ENCODE data around the gene PTP4A1.
A peak's percentile ranks its signal among the peaks of the same experiment; 100 is the strongest.

The PTP4A1 gene

GRCh38 chr6:63573076-63573898 lies 1.0 kb downstream of the PTP4A1 start:
- Histone ChIP-seq H4K91ac (ENCODE audit: low read depth, low read length, poor library complexity) (no peak overlapping the region), H3K36me3 (replicated peaks in 1 of 2; ENCODE audit: control insufficient read depth in 2 of 2, insufficient read depth in 2 of 2, low read length in 2 of 2) (peaks cover 3 to 45% of the 10 kb centered on the region in 2 donors), H3K9me3 (replicated peaks in 1 of 2; ENCODE audit: control insufficient read depth in 2 of 2, insufficient read depth in 1 of 2, low read depth in 1 of 2, low read length in 2 of 2) (no peaks in the 10 kb centered on the region), H2BK15ac (ENCODE audit: low read length) (peak overlapping the region; percentile 97), H2BK12ac (ENCODE audit: low read length) (peak overlapping the region; percentile 22), H2BK120ac (ENCODE audit: low read depth, low read length) (peak overlapping the region; percentile 98), H2BK5ac (ENCODE audit: low read length) (peak overlapping the region; percentile 96), H3K9ac (ENCODE audit: low read depth, low read length, poor library complexity) (peak overlapping the region; percentile 100), H3K4me1 (ENCODE audit: control insufficient read depth in 2 of 2, insufficient read depth in 1 of 2, low read depth in 1 of 2, low read length in 2 of 2) (peaks cover 0 to 12% of the 10 kb centered on the region in 2 donors), H3K23ac (ENCODE audit: low read depth, low read length, poor library complexity) (peak overlapping the region; percentile 100), H3K4me3 (ENCODE audit: low read length in 2 of 2) (peak overlapping the region; percentile 64 to 99), H4K8ac (ENCODE audit: low read depth, low read length) (peak overlapping the region; percentile 17), H3K14ac (ENCODE audit: low read length) (peak overlapping the region; percentile 89), H2AFZ (ENCODE audit: low read length) (peak overlapping the region; percentile 43), H3K27ac (replicated peaks; ENCODE audit: low read length) (peak overlapping the region; percentile 82), H3K4me2 (ENCODE audit: insufficient read depth, low read length, poor library complexity, severe bottlenecking) (peak overlapping the region; percentile 68), H2AK5ac (ENCODE audit: low read depth, low read length) (peak overlapping the region; percentile 98), H3K18ac (ENCODE audit: low read length) (peak overlapping the region; percentile 100), H3K4ac (ENCODE audit: low read length) (peak overlapping the region; percentile 84), H3K27me3 (ENCODE audit: control insufficient read depth in 3 of 3, insufficient read depth in 3 of 3, low read depth in 1 of 3, low read length in 3 of 3) (no peaks in the 10 kb centered on the region), H3K79me1 (ENCODE audit: low read depth, low read length) (peaks cover 6% of the 10 kb centered on the region)
- DNase-seq (ENCODE audit: low spot score): peak; percentile 59
- WGBS, 2 donors (ENCODE audit: extremely low coverage in 2 of 2, insufficient read length in 2 of 2, insufficient replicate concordance in 1 of 2): no CpG with 5 or more reads among the region's 86 CpGs

- Histone ChIP-seq H3K79me1 (ENCODE audit: low read depth, low read length) (peaks cover 6% of the 10 kb centered on the region), H3K4ac (ENCODE audit: low read length) (no peak overlapping the region), H2AK5ac (ENCODE audit: low read depth, low read length) (no peak overlapping the region), H3K36me3 (replicated peaks in 1 of 2; ENCODE audit: control insufficient read depth in 2 of 2, insufficient read depth in 2 of 2, low read length in 2 of 2) (peaks cover 4 to 52% of the 10 kb centered on the region in 2 donors), H3K27ac (replicated peaks; ENCODE audit: low read length) (peak overlapping the region; percentile 82), H3K4me1 (ENCODE audit: control insufficient read depth in 2 of 2, insufficient read depth in 1 of 2, low read depth in 1 of 2, low read length in 2 of 2) (peaks cover 0 to 12% of the 10 kb centered on the region in 2 donors), H2BK12ac (ENCODE audit: low read length) (no peak overlapping the region), H2BK15ac (ENCODE audit: low read length) (no peak overlapping the region), H3K18ac (ENCODE audit: low read length) (no peak overlapping the region), H3K4me2 (ENCODE audit: insufficient read depth, low read length, poor library complexity, severe bottlenecking) (peak overlapping the region; percentile 68), H3K27me3 (ENCODE audit: control insufficient read depth in 3 of 3, insufficient read depth in 3 of 3, low read depth in 1 of 3, low read length in 3 of 3) (no peaks in the 10 kb centered on the region), H3K14ac (ENCODE audit: low read length) (no peak overlapping the region), H3K9me3 (replicated peaks in 1 of 2; ENCODE audit: control insufficient read depth in 2 of 2, insufficient read depth in 1 of 2, low read depth in 1 of 2, low read length in 2 of 2) (no peaks in the 10 kb centered on the region), H3K4me3 (ENCODE audit: low read length in 2 of 2) (peak overlapping the region; percentile 64 to 99), H4K8ac (ENCODE audit: low read depth, low read length) (no peak overlapping the region), H4K91ac (ENCODE audit: low read depth, low read length, poor library complexity) (no peak overlapping the region), H3K23ac (ENCODE audit: low read depth, low read length, poor library complexity) (no peak overlapping the region), H2AFZ (ENCODE audit: low read length) (no peak overlapping the region), H2BK5ac (ENCODE audit: low read length) (no peak overlapping the region), H2BK120ac (ENCODE audit: low read depth, low read length) (no peak overlapping the region), H3K9ac (ENCODE audit: low read depth, low read length, poor library complexity) (peak overlapping the region; percentile 53)
- peak; percentile 40 for DNase-seq (ENCODE audit: low spot score)
- no CpG with 5 or more reads among the region's 10 CpGs for WGBS, 2 donors (ENCODE audit: extremely low coverage in 2 of 2, insufficient read length in 2 of 2, insufficient replicate concordance in 1 of 2)
Observed at GRCh38 chr6:63573899-63574553, 1.7 kb downstream of the PTP4A1 start.

GRCh38 chr6:63574554-63574900 lies 2.2 kb downstream of the PTP4A1 start:
- peak overlapping the region; percentile 68 for H3K4me2 ChIP-seq (ENCODE audit: insufficient read depth, low read length, poor library complexity, severe bottlenecking)
- no peak overlapping the region for H2BK12ac ChIP-seq (ENCODE audit: low read length)
- no peak overlapping the region for H2BK5ac ChIP-seq (ENCODE audit: low read length)
- peak overlapping the region; percentile 64 to 99 for H3K4me3 ChIP-seq (ENCODE audit: low read length in 2 of 2)
- H3K27me3 ChIP-seq (ENCODE audit: control insufficient read depth in 3 of 3, insufficient read depth in 3 of 3, low read depth in 1 of 3, low read length in 3 of 3): no peaks in the 10 kb centered on the region
- no peak overlapping the region for H3K14ac ChIP-seq (ENCODE audit: low read length)
- H3K9me3 ChIP-seq (replicated peaks in 1 of 2; ENCODE audit: control insufficient read depth in 2 of 2, insufficient read depth in 1 of 2, low read depth in 1 of 2, low read length in 2 of 2): no peaks in the 10 kb centered on the region
- WGBS, 2 donors (ENCODE audit: extremely low coverage in 2 of 2, insufficient read length in 2 of 2, insufficient replicate concordance in 1 of 2): no CpG with 5 or more reads among the region's 2 CpGs
- H3K79me1 ChIP-seq (ENCODE audit: low read depth, low read length): peaks cover 6% of the 10 kb centered on the region
- no peak overlapping the region for H3K23ac ChIP-seq (ENCODE audit: low read depth, low read length, poor library complexity)
- H2BK15ac ChIP-seq (ENCODE audit: low read length): no peak overlapping the region
- no peak overlapping the region for H2AFZ ChIP-seq (ENCODE audit: low read length)
- peaks cover 0 to 12% of the 10 kb centered on the region in 2 donors for H3K4me1 ChIP-seq (ENCODE audit: control insufficient read depth in 2 of 2, insufficient read depth in 1 of 2, low read depth in 1 of 2, low read length in 2 of 2)
- H3K18ac ChIP-seq (ENCODE audit: low read length): no peak overlapping the region
- DNase-seq (ENCODE audit: low spot score): no peak
- no peak overlapping the region for H3K27ac ChIP-seq (replicated peaks; ENCODE audit: low read length)
- H2BK120ac ChIP-seq (ENCODE audit: low read depth, low read length): no peak overlapping the region
- H3K9ac ChIP-seq (ENCODE audit: low read depth, low read length, poor library complexity): no peak overlapping the region
- H4K91ac ChIP-seq (ENCODE audit: low read depth, low read length, poor library complexity): no peak overlapping the region
- H3K36me3 ChIP-seq (replicated peaks in 1 of 2; ENCODE audit: control insufficient read depth in 2 of 2, insufficient read depth in 2 of 2, low read length in 2 of 2): peaks cover 5 to 57% of the 10 kb centered on the region in 2 donors
- H4K8ac ChIP-seq (ENCODE audit: low read depth, low read length): no peak overlapping the region
- H3K4ac ChIP-seq (ENCODE audit: low read length): no peak overlapping the region
- H2AK5ac ChIP-seq (ENCODE audit: low read depth, low read length): no peak overlapping the region

- H3K27ac ChIP-seq (replicated peaks; ENCODE audit: low read length): no peak overlapping the region
- DNase-seq (ENCODE audit: low spot score): no peak
- peaks cover 11 to 74% of the 10 kb centered on the region in 2 donors for H3K36me3 ChIP-seq (replicated peaks in 1 of 2; ENCODE audit: control insufficient read depth in 2 of 2, insufficient read depth in 2 of 2, low read length in 2 of 2)
Observed at GRCh38 chr6:63576147-63576772, 4.0 kb downstream of the PTP4A1 start.

More at GRCh38 chr6:63576147-63576772, 4.0 kb downstream of the PTP4A1 start:
- H3K4ac ChIP-seq (ENCODE audit: low read length): no peak overlapping the region
- no peaks in the 10 kb centered on the region for H3K9me3 ChIP-seq (replicated peaks in 1 of 2; ENCODE audit: control insufficient read depth in 2 of 2, insufficient read depth in 1 of 2, low read depth in 1 of 2, low read length in 2 of 2)
- no peak overlapping the region for H3K14ac ChIP-seq (ENCODE audit: low read length)
- H2BK12ac ChIP-seq (ENCODE audit: low read length): no peak overlapping the region
- WGBS, 2 donors (ENCODE audit: extremely low coverage in 2 of 2, insufficient read length in 2 of 2, insufficient replicate concordance in 1 of 2): no CpG with 5 or more reads among the region's 3 CpGs
- H3K79me1 ChIP-seq (ENCODE audit: low read depth, low read length): peaks cover 6% of the 10 kb centered on the region
- H2BK5ac ChIP-seq (ENCODE audit: low read length): no peak overlapping the region
- no peak overlapping the region for H2AFZ ChIP-seq (ENCODE audit: low read length)
- no peak overlapping the region for H3K4me2 ChIP-seq (ENCODE audit: insufficient read depth, low read length, poor library complexity, severe bottlenecking)
- H4K91ac ChIP-seq (ENCODE audit: low read depth, low read length, poor library complexity): no peak overlapping the region
- H2BK120ac ChIP-seq (ENCODE audit: low read depth, low read length): no peak overlapping the region
- no peaks in the 10 kb centered on the region for H3K27me3 ChIP-seq (ENCODE audit: control insufficient read depth in 3 of 3, insufficient read depth in 3 of 3, low read depth in 1 of 3, low read length in 3 of 3)
- peaks cover 0 to 9% of the 10 kb centered on the region in 2 donors for H3K4me1 ChIP-seq (ENCODE audit: control insufficient read depth in 2 of 2, insufficient read depth in 1 of 2, low read depth in 1 of 2, low read length in 2 of 2)
- H3K4me3 ChIP-seq (ENCODE audit: low read length in 2 of 2): no peak overlapping the region
- no peak overlapping the region for H2BK15ac ChIP-seq (ENCODE audit: low read length)
- no peak overlapping the region for H3K23ac ChIP-seq (ENCODE audit: low read depth, low read length, poor library complexity)
- H3K18ac ChIP-seq (ENCODE audit: low read length): no peak overlapping the region
- no peak overlapping the region for H4K8ac ChIP-seq (ENCODE audit: low read depth, low read length)
- H2AK5ac ChIP-seq (ENCODE audit: low read depth, low read length): no peak overlapping the region
- H3K9ac ChIP-seq (ENCODE audit: low read depth, low read length, poor library complexity): no peak overlapping the region
